ENCODE measurements around the gene CAMKMT. TPM values are rescaled to one million over a fixed set of nuclear protein-coding genes. Genes with fewer than 3 reads are reported as not detected.

CAMKMT gene
- total and polyA plus RNA-seq, 9 of the 15 experiments (the other 6 are each of a cell fraction or from before 2014, with no cell fraction given) = 1.6 to 15.3 (median 7.4) TPM

GRCh38 chr2:44774826-44775492 is 413.2 kb downstream of the CAMKMT start (continued):
- no peak for TF ChIP-seq PURB (CRISPR knock-in tag; IDR thresholded peaks at IDR 0.05; ENCODE audit: low read depth)
- no peak for TF ChIP-seq TARDBP (IDR thresholded peaks at IDR 0.05)
- TF ChIP-seq ZNF445 (CRISPR knock-in tag; IDR thresholded peaks at IDR 0.05; ENCODE audit: low read depth) = no peak
- no peak for TF ChIP-seq STAT6 (CRISPR knock-in tag; IDR thresholded peaks at IDR 0.05)
- TF ChIP-seq MAFK (IDR thresholded peaks at IDR 0.05; ENCODE audit: low read length) = peak; percentile 88
- TF ChIP-seq ATF6 (CRISPR knock-in tag; IDR thresholded peaks at IDR 0.05) = no peak
- TF ChIP-seq ZNF316 (IDR thresholded peaks at IDR 0.05) = peak; percentile 88
- TF ChIP-seq KLF13 (tag; IDR thresholded peaks at IDR 0.05; ENCODE audit: borderline replicate concordance, low read depth) = no peak
- TF ChIP-seq CC2D1A (IDR thresholded peaks at IDR 0.05) = no peak
- TF ChIP-seq CEBPG (CRISPR knock-in tag; IDR thresholded peaks at IDR 0.05) = no peak
- TF ChIP-seq CEBPG (tag; conservative IDR thresholded peaks at IDR 0.05 in 1 of 2, IDR thresholded peaks at IDR 0.05 in 1 of 2) = no peak
- TF ChIP-seq ZNF785 (CRISPR knock-in tag; IDR thresholded peaks at IDR 0.05) = no peak
- TF ChIP-seq BRF2 (IDR thresholded peaks at IDR 0.05; ENCODE audit: borderline replicate concordance, insufficient read depth, insufficient read length) = no peak
- no peak for TF ChIP-seq ZNF184 (CRISPR knock-in tag; IDR thresholded peaks at IDR 0.05)
- no peak for TF ChIP-seq ZZZ3 (IDR thresholded peaks at IDR 0.05)
- TF ChIP-seq ZNF79 (CRISPR knock-in tag; IDR thresholded peaks at IDR 0.05; ENCODE audit: low read depth) = no peak
- no peak for TF ChIP-seq ZKSCAN3 (CRISPR knock-in tag; IDR thresholded peaks at IDR 0.05)
- no peak for TF ChIP-seq TRIM28 (IDR thresholded peaks at IDR 0.05)
- TF ChIP-seq ZNF277 (CRISPR knock-in tag; IDR thresholded peaks at IDR 0.05; ENCODE audit: borderline replicate concordance) = no peak
- no peak for TF ChIP-seq ZNF174 (CRISPR knock-in tag; IDR thresholded peaks at IDR 0.05)
- no peak for TF ChIP-seq TBP (optimal IDR thresholded peaks at IDR 0.05; ENCODE audit: low read depth, low read length)
- TF ChIP-seq ZBTB26 (CRISPR knock-in tag; IDR thresholded peaks at IDR 0.05) = no peak
- TF ChIP-seq NR3C1 (CRISPR knock-in tag; IDR thresholded peaks at IDR 0.05) = no peak
